Effector memory CD4-positive, alpha-beta T cell (primary cell): ENCODE data around the gene PTPRN2.
"Not testable (repeated sequence)": the region's sequence is repeated elsewhere in the genome, so short reads cannot be mapped to it uniquely, and the experiment has no call there.

ENCODE experiments used
- DNase-seq, 3 donors: peaks; one replicate each; pipeline ENCODE4 v3.0.0-alpha.2; 2020
- H3K27ac ChIP-seq: 2 replicates; pipeline ENCODE4 v1.7.0; 2013; ENCODE audit warnings: mild to moderate bottlenecking, low read length, moderate library complexity; ENCODE audit not compliant: insufficient read depth, poor library complexity, severe bottlenecking
- H3K27me3 ChIP-seq: replicated peaks from 2 replicates; pipeline ENCODE4 v1.7.0; 2013; ENCODE audit warnings: mild to moderate bottlenecking, low read length; ENCODE audit not compliant: insufficient read depth, control insufficient read depth, poor library complexity, severe bottlenecking
- H3K36me3 ChIP-seq: 2 replicates; pipeline ENCODE4 v1.7.0; 2013; ENCODE audit warnings: mild to moderate bottlenecking, low read length, moderate library complexity; ENCODE audit not compliant: control insufficient read depth, insufficient read depth
- H3K4me1 ChIP-seq: 2 replicates; pipeline ENCODE4 v1.7.0; 2013; ENCODE audit warnings: low read length, mild to moderate bottlenecking; ENCODE audit not compliant: control insufficient read depth, insufficient read depth, poor library complexity, severe bottlenecking
- H3K4me3 ChIP-seq: 2 replicates; pipeline ENCODE4 v1.7.0; 2013; ENCODE audit warnings: low read length, low read depth, mild to moderate bottlenecking; ENCODE audit not compliant: insufficient read depth, poor library complexity, severe bottlenecking
- H3K9me3 ChIP-seq: 2 replicates; pipeline ENCODE4 v1.7.0; 2013; ENCODE audit warnings: mild to moderate bottlenecking, low read length, moderate library complexity; ENCODE audit not compliant: control insufficient read depth

PTPRN2 gene

GRCh38 chr7:158520825-158521224, 66.8 kb downstream of the PTPRN2 start:
- no peaks in the 10 kb centered on the region for H3K9me3 ChIP-seq
- no peaks in the 10 kb centered on the region for H3K4me1 ChIP-seq
- no peaks in the 10 kb centered on the region for H3K27me3 ChIP-seq
- H3K27ac ChIP-seq = no peak overlapping the region
- DNase-seq = no peak
- no peak overlapping the region for H3K4me3 ChIP-seq
- H3K36me3 ChIP-seq = no peaks in the 10 kb centered on the region

DNA sequence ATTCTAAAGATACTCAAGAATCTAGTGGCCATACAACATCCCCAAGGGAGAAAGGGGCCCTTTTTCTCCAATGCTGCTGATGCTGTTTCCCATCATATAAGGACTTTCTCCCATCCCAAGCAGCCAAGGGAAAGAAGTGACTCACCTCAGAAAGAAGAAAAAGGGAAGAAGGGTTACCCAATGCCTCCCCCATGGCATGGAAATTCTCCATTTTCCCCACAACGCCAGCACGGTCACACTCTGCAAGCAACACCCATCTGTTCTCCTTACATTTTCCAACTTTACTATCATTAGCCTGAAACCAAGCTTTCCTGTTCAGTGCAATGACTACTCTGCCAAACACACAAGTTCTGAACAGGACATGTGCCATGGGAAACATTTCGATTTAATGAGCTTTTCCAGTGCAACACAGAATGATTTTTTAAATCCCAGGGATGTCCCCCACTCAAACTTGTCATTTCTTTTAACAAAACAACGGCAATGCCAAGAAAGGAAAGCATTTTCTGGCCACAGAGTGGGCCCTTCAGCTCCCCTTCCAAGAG, 67.9 kb downstream of the PTPRN2 start:
- Histone ChIP-seq H3K36me3 (no peaks in the 10 kb centered on the region), H3K27ac (no peak overlapping the region), H3K9me3 (no peaks in the 10 kb centered on the region), H3K4me3 (no peak overlapping the region), H3K4me1 (no peaks in the 10 kb centered on the region), H3K27me3 (no peaks in the 10 kb centered on the region)
- no peak for DNase-seq

GRCh38 chr7:158518980-158519632, 68.5 kb downstream of the PTPRN2 start:
- no peaks in the 10 kb centered on the region for H3K27me3 ChIP-seq
- H3K27ac ChIP-seq = no peak overlapping the region
- no peaks in the 10 kb centered on the region for H3K9me3 ChIP-seq
- no peaks in the 10 kb centered on the region for H3K36me3 ChIP-seq
- H3K4me3 ChIP-seq = no peak overlapping the region
- no peak for DNase-seq
- no peaks in the 10 kb centered on the region for H3K4me1 ChIP-seq

- Histone ChIP-seq H3K4me3 (no peak overlapping the region), H3K27ac (no peak overlapping the region), H3K4me1 (no peaks in the 10 kb centered on the region), H3K36me3 (no peaks in the 10 kb centered on the region), H3K27me3 (no peaks in the 10 kb centered on the region), H3K9me3 (no peaks in the 10 kb centered on the region)
- DNase-seq = no peak
Measured at GRCh38 chr7:158517571-158517970, 70.1 kb downstream of the PTPRN2 start.

DNA sequence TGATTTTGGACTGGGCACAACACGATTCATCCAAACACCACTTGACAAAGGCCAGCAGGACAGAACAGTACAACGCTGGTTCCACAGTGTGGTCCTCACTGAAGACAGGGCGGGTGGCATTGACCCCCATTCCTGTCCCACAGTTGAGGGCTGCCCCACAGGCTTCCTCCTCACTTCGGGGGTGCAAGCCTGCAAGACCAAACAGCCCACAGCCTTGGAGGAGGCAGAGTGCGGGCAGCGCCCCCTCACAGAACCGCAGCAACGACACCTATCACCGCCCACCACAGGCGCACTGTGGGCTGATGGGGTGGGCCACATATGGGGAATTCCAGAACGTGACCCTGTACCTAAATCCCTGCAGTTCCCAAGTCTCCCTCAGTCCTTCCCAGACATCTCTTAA, 70.6 kb downstream of the PTPRN2 start:
- Histone ChIP-seq H3K27me3 (no peaks in the 10 kb centered on the region), H3K4me3 (no peak overlapping the region), H3K27ac (no peak overlapping the region), H3K36me3 (no peaks in the 10 kb centered on the region), H3K9me3 (no peaks in the 10 kb centered on the region), H3K4me1 (no peaks in the 10 kb centered on the region)
- DNase-seq = no peak

DNA sequence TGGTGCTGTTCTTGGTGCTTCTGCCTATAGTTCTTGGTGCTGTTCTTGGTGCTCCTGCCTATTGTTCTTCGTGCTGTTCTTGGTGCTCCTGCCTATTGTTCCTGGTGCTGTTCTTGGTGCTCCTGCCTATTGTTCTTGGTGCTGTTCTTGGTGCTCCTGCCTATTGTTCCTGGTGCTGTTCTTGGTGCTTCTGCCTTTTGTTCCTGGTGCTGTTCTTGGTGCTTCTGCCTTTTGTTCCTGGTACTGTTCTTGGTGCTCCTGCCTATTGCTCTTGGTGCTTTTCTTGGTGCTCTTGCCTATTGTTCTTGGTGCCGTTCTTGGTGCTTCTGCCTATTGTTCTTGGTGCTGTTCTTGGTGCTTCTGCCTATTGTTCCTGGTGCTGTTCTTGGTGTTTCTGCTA, 71.1 kb downstream of the PTPRN2 start:
- no peaks in the 10 kb centered on the region for H3K9me3 ChIP-seq
- H3K27me3 ChIP-seq = no peaks in the 10 kb centered on the region
- H3K36me3 ChIP-seq = no peaks in the 10 kb centered on the region
- H3K4me3 ChIP-seq = no peak overlapping the region
- H3K4me1 ChIP-seq = no peaks in the 10 kb centered on the region
- H3K27ac ChIP-seq = no peak overlapping the region
- DNase-seq = no peak

- Histone ChIP-seq H3K4me3 (no peak overlapping the region), H3K4me1 (no peaks in the 10 kb centered on the region), H3K36me3 (no peaks in the 10 kb centered on the region), H3K27ac (no peak overlapping the region), H3K9me3 (peaks cover 6% of the 10 kb centered on the region), H3K27me3 (no peaks in the 10 kb centered on the region)
- DNase-seq = no peak
Measured at GRCh38 chr7:158512869-158513268, 74.8 kb downstream of the PTPRN2 start.

DNA sequence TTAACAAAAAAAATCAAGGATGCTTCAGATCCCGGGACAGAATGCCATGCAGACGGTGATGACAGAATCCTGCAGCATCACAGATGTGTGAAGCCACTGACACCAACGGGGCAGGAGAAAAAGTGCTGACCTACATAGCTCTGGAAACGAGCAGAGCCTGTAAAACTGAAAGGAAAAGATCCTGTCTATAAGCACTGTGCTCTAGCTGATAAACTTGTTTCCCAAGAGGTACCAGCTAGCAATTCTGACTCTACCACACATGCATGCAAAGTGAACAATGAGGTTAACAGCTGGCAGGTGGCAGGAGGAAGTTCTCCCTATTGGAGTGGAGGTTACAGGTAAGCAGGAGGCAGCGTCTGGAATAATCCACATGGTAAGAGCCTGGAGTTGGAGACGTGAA, 75.6 kb downstream of the PTPRN2 start:
- no peaks in the 10 kb centered on the region for H3K4me1 ChIP-seq
- no peak overlapping the region for H3K27ac ChIP-seq
- no peaks in the 10 kb centered on the region for H3K36me3 ChIP-seq
- H3K9me3 ChIP-seq = peaks cover 6% of the 10 kb centered on the region
- H3K27me3 ChIP-seq = no peaks in the 10 kb centered on the region
- H3K4me3 ChIP-seq = no peak overlapping the region
- no peak for DNase-seq

- Histone ChIP-seq H3K27me3 (no peaks in the 10 kb centered on the region), H3K9me3 (peaks cover 6% of the 10 kb centered on the region)
Measured at GRCh38 chr7:158508802-158509385, 78.7 kb downstream of the PTPRN2 start.

GRCh38 chr7:158508321-158508720, 79.3 kb downstream of the PTPRN2 start:
- not testable (repeated sequence) for H3K9me3 ChIP-seq, H3K27ac ChIP-seq, H3K4me3 ChIP-seq, DNase-seq, H3K4me1 ChIP-seq, H3K27me3 ChIP-seq, H3K36me3 ChIP-seq

More at GRCh38 chr7:158508802-158509385, 78.7 kb downstream of the PTPRN2 start:
- Histone ChIP-seq H3K27ac (no peak overlapping the region), H3K4me3 (no peak overlapping the region), H3K36me3 (no peaks in the 10 kb centered on the region), H3K4me1 (no peaks in the 10 kb centered on the region)
- DNase-seq = no peak
